Liver (tissue), 3 donors: ENCODE data around the gene RCSD1.

Experiments
- CTCF ChIP-seq: fragments of 150-350 bp; IDR thresholded peaks from 2 replicates; pipeline ENCODE4 v1.5.1; 2017; ENCODE audit warnings: improper control_type of control experiment, low read depth, low read length; ENCODE audit not compliant: missing input control
- FOXA2 ChIP-seq: IDR thresholded peaks from 2 replicates; pipeline ENCODE4 v1.6.1; 2016; ENCODE audit warnings: antibody characterized with exemption
- JUND ChIP-seq, 2 donors: IDR thresholded peaks; 2 replicates each; pipeline ENCODE4 v1.6.1; 2016; ENCODE audit warnings: antibody characterized with exemption in 2 of 2
- MAX ChIP-seq: IDR thresholded peaks from 2 replicates; pipeline ENCODE4 v1.6.1; 2016; ENCODE audit warnings: antibody characterized with exemption
- RAD21 ChIP-seq, 2 donors: IDR thresholded peaks; 2 replicates each; pipeline ENCODE4 v1.6.1; 2016; ENCODE audit warnings: antibody characterized with exemption in 2 of 2, mild to moderate bottlenecking in 2 of 2
- RXRA ChIP-seq, 2 donors: IDR thresholded peaks; 2 replicates each; pipeline ENCODE4 v1.6.1; 2017 to 2018; ENCODE audit warnings: antibody characterized with exemption in 2 of 2, mild to moderate bottlenecking in 1 of 2
- TAF1 ChIP-seq: conservative IDR thresholded peaks from 2 replicates; pipeline ENCODE4 v1.6.1; 2016; ENCODE audit warnings: antibody characterized with exemption, mild to moderate bottlenecking
- ZBTB33 ChIP-seq: IDR thresholded peaks from 2 replicates; pipeline ENCODE4 v1.6.1; 2016; ENCODE audit warnings: antibody characterized with exemption
- donor health status: healthy.
- donor health status: healthy.

- no peak for TF ChIP-seq CTCF
- TF ChIP-seq RXRA (IDR thresholded peaks at IDR 0.05): no peak
- no peak for TF ChIP-seq TAF1
- TF ChIP-seq ZBTB33: no peak
- TF ChIP-seq FOXA2: no peak
- no peak for TF ChIP-seq JUND (IDR thresholded peaks at IDR 0.05)
- TF ChIP-seq RAD21 (IDR thresholded peaks at IDR 0.05): no peak
- TF ChIP-seq MAX: no peak
Measured at GRCh38 chr1:167635156-167635648, 5.2 kb downstream of the RCSD1 start.
